K562 (cell line): ENCODE data around the gene EID2. TPM values are rescaled to one million over a fixed set of nuclear protein-coding genes. Genes with fewer than 3 reads are reported as not detected.

ENCODE experiments used
- HNRNPUL1 ChIP-seq: fragments of 200-400 bp; formaldehyde crosslinking; IDR thresholded peaks from 2 replicates; pipeline ENCODE4 v1.6.1; 2017; ENCODE audit warnings: low read length
- HOMEZ ChIP-seq: fragments of 250-450 bp; sonication (Bioruptor Pico); IDR thresholded peaks from 2 replicates; pipeline ENCODE4 v1.4.0; 2020; ENCODE audit warnings: mild to moderate bottlenecking, moderate library complexity
- polyA plus RNA-seq, 8 experiments: library from polyadenylated mRNA; depleted of rRNA in 4 of 8; stranded (reverse) in 5 of 8; unstranded in 3 of 8; fragments of >200 nt; fragmentation: Nextera tagmentation in 2 of 8; fragmentation: Illumina TruSeq in 1 of 8; extraction: Ambion mirVana in 2 of 8; extraction: Trizol in 1 of 8; gene quantifications; 2 replicates each; pipeline versions ENCODE4 v1.2.1 to v1.2.3, GENCODE V29; 2011 to 2014; ENCODE audit warnings: inconsistent platforms in 1 of 8, missing spikeins in 1 of 8
- small RNA-seq: library from RNA; depleted of rRNA; stranded (forward); fragments of <200 nt; gene quantifications from one replicate; pipeline ENCODE3, GENCODE V24; 2014
- total RNA-seq, 7 experiments: library from RNA; depleted of rRNA in 6 of 7; stranded (reverse); fragments of >200 nt in 6 of 7; fragmentation: Illumina TruSeq in 2 of 7; extraction: Trizol in 2 of 7; gene quantifications; 2 replicates each; pipeline versions ENCODE4 v1.2.1 to v1.2.3, GENCODE V29; 2011 to 2021; ENCODE audit warnings: low replicate concordance in 1 of 7

The EID2 gene
- total and polyA plus RNA-seq, 9 of the 15 experiments (the other 6 are each of a cell fraction or from before 2014, with no cell fraction given): 2.5 to 18.5 (median 11.3) TPM

- TF ChIP-seq HOMEZ (CRISPR knock-in tag): no peak
- no peak for TF ChIP-seq HNRNPUL1
- TF ChIP-seq, all 486 proteins: peak for 2
Measured at GRCh38 chr19:39489756-39490155, 50.2 kb downstream of the EID2 start (continued).

Small RNA genes within 50 kb of the gene (small RNA-seq; reads per million reads assigned to genes)
- gene RPS29P24: not detected

Other genes with a start within 250 kb of the EID2 start
Only the 7 nearest of the 19 such genes appear.
- gene RPS16, start 104.2 kb downstream of the EID2 start, total RNA-seq (2014; rRNA removed): 2,011 and 2,125 TPM in 2 replicates
- 82.6 and 146 TPM in 2 replicates for gene RPS16, start 104.2 kb downstream of the EID2 start, total RNA-seq (2014; rRNA removed; fragmentation: Illumina TruSeq; extraction: Trizol)
- 114 and 137 TPM in 2 replicates for gene RPS16, start 104.2 kb downstream of the EID2 start, total RNA-seq (2015; rRNA removed; fragmentation: Illumina TruSeq; extraction: Trizol)
- 3,072 and 3,267 TPM in 2 replicates for gene RPS16, start 104.2 kb downstream of the EID2 start, total RNA-seq (2021)
- 1,618 and 2,255 TPM in 2 replicates for gene RPS16, start 104.2 kb downstream of the EID2 start, polyA plus RNA-seq (2011; rRNA removed)
- gene RPS16, start 104.2 kb downstream of the EID2 start, polyA plus RNA-seq (2014; fragmentation: Illumina TruSeq; extraction: Trizol): 2,204 and 2,973 TPM in 2 replicates
- 1,000 to 10,000 TPM; 2,545 to 3,175 TPM for gene RPS16, start 104.2 kb downstream of the EID2 start, polyA plus RNA-seq (2014; fragmentation: Nextera tagmentation; extraction: Ambion mirVana)
- gene RPS16, start 104.2 kb downstream of the EID2 start, polyA plus RNA-seq (2014; rRNA removed): 3,400 and 3,671 TPM in 2 replicates
- gene SUPT5H, start 94.6 kb downstream of the EID2 start, total RNA-seq (2014; rRNA removed): 64.1 and 68.6 TPM in 2 replicates
- 29.4 and 34.5 TPM in 2 replicates for gene SUPT5H, start 94.6 kb downstream of the EID2 start, total RNA-seq (2014; rRNA removed; fragmentation: Illumina TruSeq; extraction: Trizol)
- gene SUPT5H, start 94.6 kb downstream of the EID2 start, total RNA-seq (2015; rRNA removed; fragmentation: Illumina TruSeq; extraction: Trizol): 35.9 and 36.9 TPM in 2 replicates
- 73.4 and 85.9 TPM in 2 replicates for gene SUPT5H, start 94.6 kb downstream of the EID2 start, total RNA-seq (2021)
- 27.6 and 58.9 TPM in 2 replicates for gene SUPT5H, start 94.6 kb downstream of the EID2 start, polyA plus RNA-seq (2011; rRNA removed)
- 68.9 and 70.5 TPM in 2 replicates for gene SUPT5H, start 94.6 kb downstream of the EID2 start, polyA plus RNA-seq (2014; fragmentation: Illumina TruSeq; extraction: Trizol)
- 10 to 100 TPM; 13.3 to 18.8 TPM for gene SUPT5H, start 94.6 kb downstream of the EID2 start, polyA plus RNA-seq (2014; fragmentation: Nextera tagmentation; extraction: Ambion mirVana)
- 50.2 and 75.6 TPM in 2 replicates for gene SUPT5H, start 94.6 kb downstream of the EID2 start, polyA plus RNA-seq (2014; rRNA removed)
- 221 and 239 TPM in 2 replicates for gene TIMM50, start 59.3 kb downstream of the EID2 start, total RNA-seq (2014; rRNA removed)
- gene TIMM50, start 59.3 kb downstream of the EID2 start, total RNA-seq (2014; rRNA removed; fragmentation: Illumina TruSeq; extraction: Trizol): 81.4 and 94.9 TPM in 2 replicates
- 145 and 148 TPM in 2 replicates for gene TIMM50, start 59.3 kb downstream of the EID2 start, total RNA-seq (2015; rRNA removed; fragmentation: Illumina TruSeq; extraction: Trizol)
- 214 and 221 TPM in 2 replicates for gene TIMM50, start 59.3 kb downstream of the EID2 start, total RNA-seq (2021)
- 166 and 170 TPM in 2 replicates for gene TIMM50, start 59.3 kb downstream of the EID2 start, polyA plus RNA-seq (2011; rRNA removed)
- gene TIMM50, start 59.3 kb downstream of the EID2 start, polyA plus RNA-seq (2014; fragmentation: Illumina TruSeq; extraction: Trizol): 157 and 181 TPM in 2 replicates
- 10 to 100 TPM; 28.3 to 55.4 TPM for gene TIMM50, start 59.3 kb downstream of the EID2 start, polyA plus RNA-seq (2014; fragmentation: Nextera tagmentation; extraction: Ambion mirVana)
- gene TIMM50, start 59.3 kb downstream of the EID2 start, polyA plus RNA-seq (2014; rRNA removed): 221 and 228 TPM in 2 replicates
- 5.4 and 5.5 TPM in 2 replicates for gene DLL3, start 41.2 kb downstream of the EID2 start, total RNA-seq (2014; rRNA removed)
- gene DLL3, start 41.2 kb downstream of the EID2 start, total RNA-seq (2014; rRNA removed; fragmentation: Illumina TruSeq; extraction: Trizol): 1.1 TPM in 2 replicates
- gene DLL3, start 41.2 kb downstream of the EID2 start, total RNA-seq (2015; rRNA removed; fragmentation: Illumina TruSeq; extraction: Trizol): 0.80 and 1.1 TPM in 2 replicates
- 2.5 and 3.4 TPM in 2 replicates for gene DLL3, start 41.2 kb downstream of the EID2 start, total RNA-seq (2021)
- gene DLL3, start 41.2 kb downstream of the EID2 start, polyA plus RNA-seq (2011; rRNA removed): 2.1 and 2.5 TPM in 2 replicates
- 0.53 and 0.92 TPM in 2 replicates for gene DLL3, start 41.2 kb downstream of the EID2 start, polyA plus RNA-seq (2014; fragmentation: Illumina TruSeq; extraction: Trizol)
- 1 to 10 TPM in 1 of 2 experiments, under 1 TPM in 1; 0.92 to 1.2 TPM for gene DLL3, start 41.2 kb downstream of the EID2 start, polyA plus RNA-seq (2014; fragmentation: Nextera tagmentation; extraction: Ambion mirVana)
- 5.2 and 6.3 TPM in 2 replicates for gene DLL3, start 41.2 kb downstream of the EID2 start, polyA plus RNA-seq (2014; rRNA removed)
- not detected in 2 replicates for gene SELENOV, start 25.0 kb downstream of the EID2 start, total RNA-seq (2014; rRNA removed)
- gene SELENOV, start 25.0 kb downstream of the EID2 start, total RNA-seq (2014; rRNA removed; fragmentation: Illumina TruSeq; extraction: Trizol): not detected in 2 replicates
- not detected in 2 replicates for gene SELENOV, start 25.0 kb downstream of the EID2 start, total RNA-seq (2015; rRNA removed; fragmentation: Illumina TruSeq; extraction: Trizol)
- gene SELENOV, start 25.0 kb downstream of the EID2 start, total RNA-seq (2021): 0.09 and 0.20 TPM in 2 replicates
- 0.15 TPM in 1 of 2 replicates, not detected in the other for gene SELENOV, start 25.0 kb downstream of the EID2 start, polyA plus RNA-seq (2011; rRNA removed)
- gene SELENOV, start 25.0 kb downstream of the EID2 start, polyA plus RNA-seq (2014; fragmentation: Illumina TruSeq; extraction: Trizol): 0.08 and 0.09 TPM in 2 replicates
- under 1 TPM; 0.04 to 0.06 TPM for gene SELENOV, start 25.0 kb downstream of the EID2 start, polyA plus RNA-seq (2014; fragmentation: Nextera tagmentation; extraction: Ambion mirVana)
- 0.05 TPM in 1 of 2 replicates, not detected in the other for gene SELENOV, start 25.0 kb downstream of the EID2 start, polyA plus RNA-seq (2014; rRNA removed)
- 4.8 and 5.1 TPM in 2 replicates for gene EID2B, start 7.3 kb downstream of the EID2 start, total RNA-seq (2014; rRNA removed)
- gene EID2B, start 7.3 kb downstream of the EID2 start, total RNA-seq (2014; rRNA removed; fragmentation: Illumina TruSeq; extraction: Trizol): 3.9 and 4.8 TPM in 2 replicates
- 2.9 and 3.5 TPM in 2 replicates for gene EID2B, start 7.3 kb downstream of the EID2 start, total RNA-seq (2015; rRNA removed; fragmentation: Illumina TruSeq; extraction: Trizol)
- 3.9 and 4.2 TPM in 2 replicates for gene EID2B, start 7.3 kb downstream of the EID2 start, total RNA-seq (2021)
- gene EID2B, start 7.3 kb downstream of the EID2 start, polyA plus RNA-seq (2011; rRNA removed): 7.9 and 9.3 TPM in 2 replicates
- gene EID2B, start 7.3 kb downstream of the EID2 start, polyA plus RNA-seq (2014; fragmentation: Illumina TruSeq; extraction: Trizol): 2.0 and 2.8 TPM in 2 replicates
- gene EID2B, start 7.3 kb downstream of the EID2 start, polyA plus RNA-seq (2014; fragmentation: Nextera tagmentation; extraction: Ambion mirVana): 1 to 10 TPM; 4.9 to 5.4 TPM
- 8.8 and 9.8 TPM in 2 replicates for gene EID2B, start 7.3 kb downstream of the EID2 start, polyA plus RNA-seq (2014; rRNA removed)
- gene LGALS13, start 62.4 kb upstream of the EID2 start, total RNA-seq (2014; rRNA removed): not detected in 2 replicates
- not detected in 2 replicates for gene LGALS13, start 62.4 kb upstream of the EID2 start, total RNA-seq (2014; rRNA removed; fragmentation: Illumina TruSeq; extraction: Trizol)
- 0.43 TPM in 1 of 2 replicates, not detected in the other for gene LGALS13, start 62.4 kb upstream of the EID2 start, total RNA-seq (2015; rRNA removed; fragmentation: Illumina TruSeq; extraction: Trizol)
- not detected in 2 replicates for gene LGALS13, start 62.4 kb upstream of the EID2 start, total RNA-seq (2021)
- gene LGALS13, start 62.4 kb upstream of the EID2 start, polyA plus RNA-seq (2011; rRNA removed): not detected in 2 replicates
- not detected in 2 replicates for gene LGALS13, start 62.4 kb upstream of the EID2 start, polyA plus RNA-seq (2014; fragmentation: Illumina TruSeq; extraction: Trizol)
- gene LGALS13, start 62.4 kb upstream of the EID2 start, polyA plus RNA-seq (2014; fragmentation: Nextera tagmentation; extraction: Ambion mirVana): under 1 TPM in 1 of 2 experiments, not detected in 1; 0.11 TPM
- gene LGALS13, start 62.4 kb upstream of the EID2 start, polyA plus RNA-seq (2014; rRNA removed): not detected in 2 replicates